ENCODE measurements around the gene TNFRSF14.

The TNFRSF14 gene

GRCh38 chr1:2523891-2524609 is 32.1 kb upstream of the TNFRSF14 start:
- no peak for DNase-seq

DNA sequence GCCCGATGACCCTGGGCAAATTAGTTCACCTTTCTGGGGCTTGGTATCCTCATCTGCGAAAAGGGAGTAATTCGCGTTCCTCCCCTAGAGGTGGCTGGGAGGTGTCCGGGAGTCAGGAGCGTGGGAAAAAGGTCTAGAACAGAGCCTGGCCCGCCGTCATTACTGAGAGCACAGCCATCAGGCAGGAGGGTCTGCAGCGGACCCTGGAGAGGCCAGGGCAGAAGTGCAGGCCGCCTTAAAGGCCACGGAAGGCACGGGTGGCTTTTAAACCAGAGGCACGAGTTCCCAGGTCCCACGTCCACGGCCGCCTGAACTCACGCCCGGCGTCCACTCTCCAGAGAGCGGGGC is 30.6 kb upstream of the TNFRSF14 start:
- no peak for DNase-seq

DNA sequence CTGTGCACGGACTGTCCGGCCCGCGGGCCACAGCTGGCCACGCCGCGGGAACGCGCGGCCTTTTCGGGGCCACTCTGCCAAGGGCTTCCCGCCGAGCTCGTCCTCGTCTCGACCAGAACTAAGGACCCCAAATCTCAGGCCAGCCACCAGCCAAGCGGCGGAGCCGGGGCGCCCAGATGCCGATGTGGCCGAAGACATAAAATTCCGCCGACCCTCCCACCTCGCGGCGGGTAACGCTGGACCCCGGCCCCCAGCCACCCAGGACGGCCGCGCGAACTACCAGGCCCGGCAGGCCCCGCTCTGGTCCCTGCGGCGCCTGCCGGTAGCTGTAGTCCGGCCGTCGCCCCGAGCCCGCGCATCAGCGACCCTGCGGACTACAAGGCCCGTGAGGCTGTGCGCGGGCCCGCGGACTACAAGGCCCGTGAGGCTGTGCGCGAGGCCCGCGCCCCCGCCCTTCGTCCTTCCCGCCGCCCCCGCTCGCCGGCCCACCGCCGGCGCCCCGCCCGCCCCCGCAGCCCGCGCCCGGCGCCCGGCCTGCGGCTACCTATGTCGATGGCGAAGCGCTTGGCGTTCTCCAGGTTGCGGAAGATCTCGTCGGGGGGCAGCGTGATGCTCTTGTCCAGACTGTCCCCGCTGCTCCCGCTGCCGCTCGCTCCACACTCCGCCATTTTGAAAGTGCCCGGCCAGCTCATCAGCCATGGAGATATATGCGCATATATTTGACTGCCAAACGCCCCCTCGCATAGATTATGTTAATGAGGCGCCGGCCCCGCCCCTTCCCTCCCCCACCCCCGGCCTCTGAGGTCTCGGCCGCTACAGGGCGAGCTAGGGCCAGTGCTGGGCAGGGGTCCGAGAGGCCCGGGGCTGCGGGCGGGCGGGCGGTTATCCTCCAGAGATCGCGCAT is 30.0 kb upstream of the TNFRSF14 start, which contains the start of gene PANK4:
TSS of gene PANK4 (minus strand) at position 677 of the 904 bp plus-strand sequence. CDS start at position 668, 9 bp downstream.
- peak; percentile 23 for DNase-seq

- DNase-seq: no peak
Measured at GRCh38 chr1:2526824-2527555, 29.2 kb upstream of the TNFRSF14 start.

DNA sequence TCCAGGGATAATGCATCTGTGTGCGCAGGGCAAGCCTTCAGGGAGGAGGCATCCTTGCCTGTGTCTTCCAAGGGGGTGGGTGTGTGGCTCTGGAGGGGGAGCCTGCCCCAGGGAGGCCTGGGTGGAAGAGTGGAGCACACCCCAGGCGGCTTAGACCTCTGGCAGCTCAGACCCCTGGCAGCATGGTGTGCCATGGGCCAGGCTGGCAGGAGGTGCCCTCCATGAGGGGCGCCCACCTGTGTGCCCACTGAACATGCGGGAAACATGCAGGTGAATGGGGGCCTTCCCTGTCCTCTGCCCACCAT is 28.7 kb upstream of the TNFRSF14 start:
- no peak for DNase-seq

GRCh38 chr1:2528016-2528415 is 28.2 kb upstream of the TNFRSF14 start:
- DNase-seq: no peak

- DNase-seq: no peak
Measured at GRCh38 chr1:2528611-2528965, 27.6 kb upstream of the TNFRSF14 start.

DNA sequence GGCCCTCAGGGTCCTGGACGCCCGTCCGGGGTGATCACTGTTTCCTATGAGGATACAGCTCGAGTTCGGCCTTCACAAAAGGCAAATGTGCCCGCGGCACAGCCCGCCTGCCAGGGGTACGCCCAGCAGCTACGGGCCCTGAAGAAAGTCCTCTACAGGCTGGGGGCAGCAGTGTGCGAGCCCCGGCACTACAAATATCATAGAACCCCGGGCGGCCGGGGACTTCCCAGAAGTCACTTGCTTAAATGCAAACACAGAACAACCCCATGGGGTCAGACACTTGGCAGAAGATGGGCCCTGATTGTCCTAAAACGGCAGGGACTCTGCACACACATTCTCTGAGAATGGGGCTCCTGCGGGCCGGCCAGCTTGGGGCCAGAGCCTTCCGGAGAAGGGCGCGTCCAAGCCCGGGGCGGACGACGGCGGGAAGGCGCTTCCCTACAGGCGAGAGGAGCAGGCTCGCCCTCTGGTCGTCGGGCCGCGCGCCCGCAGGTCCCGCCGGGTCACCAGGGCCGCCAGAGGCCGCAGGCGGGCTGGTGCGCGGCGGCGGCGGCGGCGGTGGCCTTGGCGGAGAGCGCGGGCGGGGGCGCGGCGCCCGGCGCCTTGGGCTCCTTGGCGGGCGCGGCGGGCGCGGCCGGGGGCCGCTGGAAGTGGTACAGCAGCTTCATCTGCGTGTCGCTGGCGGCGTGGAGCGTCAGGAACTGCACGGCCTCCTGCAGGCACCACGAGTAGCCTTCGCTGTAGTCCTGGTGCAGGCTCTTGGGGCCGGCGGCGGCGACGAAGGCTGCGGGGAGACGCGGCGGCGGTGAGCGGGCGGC is 27.0 kb upstream of the TNFRSF14 start:
- DNase-seq: no peak

DNA sequence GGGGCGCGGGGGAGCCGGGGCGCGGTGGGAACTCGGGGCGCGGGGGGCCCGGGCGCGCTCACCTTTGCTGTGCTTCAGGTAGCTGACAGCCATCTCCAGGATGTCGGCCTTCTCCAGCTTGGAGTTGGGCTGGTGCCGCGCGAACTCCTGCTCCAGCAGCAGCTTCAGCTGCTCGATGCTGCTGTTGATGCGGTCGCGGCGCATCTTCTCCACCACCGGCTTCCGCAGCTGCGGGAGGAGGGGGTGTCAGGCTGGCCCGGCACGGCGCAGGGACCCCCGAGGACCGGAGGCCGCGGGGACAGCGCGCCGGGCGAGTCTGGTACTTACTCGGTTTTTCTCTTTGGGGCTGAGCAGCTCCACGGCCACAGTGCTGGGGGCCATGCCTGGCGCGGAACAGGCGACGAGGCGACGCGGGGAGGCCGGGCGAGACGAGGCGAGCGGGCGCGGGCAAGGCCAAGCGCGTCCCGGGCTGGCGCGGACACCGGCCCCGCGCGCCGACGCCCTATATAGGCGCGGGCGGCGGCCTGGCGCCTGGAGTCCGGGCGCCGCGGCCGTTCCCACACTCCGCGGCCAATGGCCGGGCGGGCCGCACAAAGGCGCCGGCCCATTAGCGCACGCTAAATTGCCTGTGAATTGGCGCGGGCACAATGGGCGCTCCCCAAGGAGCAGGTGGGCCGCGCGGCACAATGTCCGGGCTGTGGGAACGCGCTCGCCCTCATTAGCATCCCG is 26.2 kb upstream of the TNFRSF14 start, which contains the start of gene HES5:
TSS of gene HES5 (minus strand) at position 480 of the 729 bp plus-strand sequence. CDS start at position 381, 99 bp downstream.
- no peak for DNase-seq

- DNase-seq: no peak
Measured at GRCh38 chr1:2530513-2531361, 25.4 kb upstream of the TNFRSF14 start.

DNA sequence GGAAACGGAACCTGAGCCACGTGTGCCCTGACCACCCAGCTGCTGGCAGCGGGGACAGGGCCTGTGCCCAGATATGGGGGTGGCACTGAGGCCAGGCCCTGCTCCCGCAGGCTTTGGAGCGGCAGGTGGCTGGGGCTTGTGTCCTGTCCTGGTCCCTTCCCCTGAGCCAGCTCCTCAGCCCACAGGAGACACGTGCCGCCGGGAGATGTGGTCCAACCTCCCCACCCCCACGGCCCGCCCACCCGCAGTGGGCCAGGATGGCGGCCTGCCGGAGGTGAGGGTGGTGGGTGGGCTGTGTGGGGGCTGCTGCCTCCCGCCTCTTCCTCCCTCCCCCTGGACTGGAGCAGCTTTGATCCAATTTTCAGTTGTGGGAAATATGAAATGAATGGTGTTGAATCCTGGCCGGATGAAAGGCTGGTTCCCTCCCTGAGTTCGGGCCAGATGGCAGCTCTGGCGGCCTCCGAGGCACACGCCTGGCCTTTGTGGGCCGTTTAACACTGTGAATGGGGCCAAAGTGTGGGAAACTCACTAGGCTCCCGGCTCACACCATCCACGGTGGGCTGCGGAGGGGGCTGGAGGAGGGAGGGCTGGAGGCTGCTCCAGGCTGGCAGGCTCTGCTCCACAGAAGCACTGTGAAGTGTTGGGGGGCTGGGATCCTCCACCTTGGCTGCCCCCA is 23.5 kb upstream of the TNFRSF14 start:
- DNase-seq: no peak

DNA sequence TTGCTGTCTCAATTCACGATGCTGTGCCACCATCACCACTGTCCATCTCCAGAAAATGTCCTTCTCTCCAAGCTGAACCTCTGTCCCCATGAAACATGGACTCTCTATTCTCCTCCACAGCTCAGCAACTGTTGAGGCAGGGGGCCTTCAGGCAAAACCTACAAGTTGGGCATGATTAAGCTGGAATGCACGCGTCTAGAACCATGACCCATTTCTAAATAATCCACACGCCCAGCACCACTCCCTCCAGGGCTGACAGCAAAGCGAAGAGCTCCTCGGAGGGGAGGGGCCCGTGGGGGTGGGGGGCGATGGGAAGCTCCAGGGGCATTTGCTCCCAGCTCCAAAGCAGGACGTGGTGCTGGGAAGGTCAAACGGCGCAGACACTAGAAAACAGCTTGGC is 22.8 kb upstream of the TNFRSF14 start:
- DNase-seq: no peak

GRCh38 chr1:2534315-2534686 is 21.9 kb upstream of the TNFRSF14 start:
- DNase-seq: no peak

- no peak for DNase-seq
Measured at GRCh38 chr1:2534687-2535441, 21.3 kb upstream of the TNFRSF14 start.

DNA sequence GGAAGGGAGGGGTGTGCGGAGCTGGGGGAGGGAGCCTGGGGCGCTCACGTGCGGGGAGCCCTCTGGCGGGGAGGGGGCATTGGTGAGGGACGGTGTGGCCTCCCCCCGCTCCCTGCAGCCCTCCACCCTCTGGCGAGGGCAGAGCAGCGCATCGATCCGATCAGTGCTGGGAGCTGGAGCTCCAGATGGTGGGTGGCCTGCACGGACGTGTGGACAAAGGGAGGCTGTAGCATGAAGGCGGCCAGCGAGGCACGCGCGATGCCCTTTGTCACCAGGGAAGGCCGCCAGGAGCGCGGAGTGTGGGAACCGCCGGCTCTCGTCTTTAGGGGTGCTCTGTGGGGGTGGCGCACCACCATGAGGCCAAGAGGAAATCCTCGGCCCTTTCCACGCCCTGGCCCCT is 20.7 kb upstream of the TNFRSF14 start:
- no peak for DNase-seq

DNA sequence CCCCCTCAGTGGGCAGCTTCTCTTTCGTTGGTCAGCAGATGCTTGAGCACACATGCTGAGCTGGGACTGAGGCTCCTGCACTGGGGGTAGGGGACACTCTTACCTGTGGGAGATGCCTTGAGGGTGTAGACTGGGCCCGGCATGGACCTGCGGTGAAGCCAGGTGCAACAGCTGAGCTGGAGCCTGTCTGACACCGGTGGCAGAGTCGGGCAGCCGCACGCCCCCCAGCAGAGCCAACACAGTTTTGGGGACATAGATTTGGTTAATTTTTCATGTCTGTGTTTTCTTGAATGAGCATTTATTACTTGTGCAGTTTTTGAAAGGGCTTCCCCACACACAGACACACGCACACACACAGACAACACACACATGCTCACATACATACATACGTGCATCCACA is 20.2 kb upstream of the TNFRSF14 start:
- DNase-seq: no peak

GRCh38 chr1:2537784-2538115 is 18.4 kb upstream of the TNFRSF14 start:
- no peak for DNase-seq

GRCh38 chr1:2538376-2538775 is 17.8 kb upstream of the TNFRSF14 start:
- no peak for DNase-seq

GRCh38 chr1:2538872-2539271 is 17.3 kb upstream of the TNFRSF14 start:
- DNase-seq: no peak
